PC-3 (cell line): ENCODE data around the gene COL4A3. TPM values are rescaled to one million over a fixed set of nuclear protein-coding genes. Genes with fewer than 3 reads are reported as not detected.

Source experiments
- ATAC-seq: fragments of 200-7000 bp; cut with Tn5 transposase; 2 replicates; pipeline ENCODE4 v1.9.1; 2020; ENCODE audit warnings: mild to moderate bottlenecking, moderate library complexity
- BruUV-seq: library from RNA; stranded (reverse); fragments of 400-500 nt; replicated peaks from 2 replicates; lab custom pipeline; 2021; lab: Mats Ljungman, UMichigan
- CTCF ChIA-PET: fragments of 300-600 bp; sonication (Branson Sonifier 250); formaldehyde crosslinking; loops from one replicate; lab custom pipeline; 2022; ENCODE audit warnings: antibody characterized with exemption; lab: Charles Lee
- POLR2A ChIA-PET: fragments of 300-600 bp; sonication (Branson Sonifier 250); formaldehyde crosslinking; loops from one replicate; lab custom pipeline; 2022; ENCODE audit warnings: antibody characterized with exemption; ENCODE audit not compliant: unreplicated experiment; lab: Charles Lee
- DNase-seq: peaks from one replicate; pipeline ENCODE4 v3.0.0-alpha.2; 2015
- H2AFZ ChIP-seq: fragments of 300-600 bp; sonication (generic); 2 replicates; pipeline ENCODE4 v1.6.0; 2016; ENCODE audit warnings: antibody characterized with exemption, low read length
- H3F3A ChIP-seq: fragments of 300-600 bp; sonication (generic); one replicate; pipeline ENCODE4 v1.6.0; 2017; ENCODE audit warnings: antibody characterized with exemption, low read length, control low read depth, mild to moderate bottlenecking; ENCODE audit not compliant: unreplicated experiment
- H3K27ac ChIP-seq: fragments of 300-600 bp; sonication (generic); 2 replicates; pipeline ENCODE4 v1.5.1; 2016; ENCODE audit warnings: mild to moderate bottlenecking, low read length
- H3K27me3 ChIP-seq: fragments of 300-600 bp; sonication (generic); 2 replicates; pipeline ENCODE4 v1.6.1; 2016; ENCODE audit warnings: low read length, mixed read lengths
- H3K36me3 ChIP-seq: fragments of 300-600 bp; sonication (generic); 2 replicates; pipeline ENCODE4 v1.6.1; 2016; ENCODE audit warnings: low read depth, mixed run types, low read length, mixed read lengths
- H3K4me1 ChIP-seq: fragments of 300-600 bp; sonication (generic); 2 replicates; pipeline ENCODE4 v1.5.1; 2016; ENCODE audit warnings: low read length; ENCODE audit not compliant: insufficient read depth
- H3K4me2 ChIP-seq: fragments of 300-600 bp; sonication (generic); 2 replicates; pipeline ENCODE4 v1.6.0; 2016; ENCODE audit warnings: low read length
- H3K4me3 ChIP-seq: fragments of 300-600 bp; sonication (generic); 2 replicates; pipeline ENCODE4 v1.5.1; 2016; ENCODE audit warnings: mild to moderate bottlenecking, low read length, mixed read lengths
- H3K79me2 ChIP-seq: fragments of 300-600 bp; sonication (generic); 2 replicates; pipeline ENCODE4 v1.6.1; 2017; ENCODE audit warnings: low read length, mixed read lengths
- H3K9ac ChIP-seq: fragments of 300-600 bp; sonication (generic); 2 replicates; pipeline ENCODE4 v1.6.0; 2016; ENCODE audit warnings: mild to moderate bottlenecking, low read length
- H3K9me2 ChIP-seq: fragments of 300-600 bp; sonication (generic); replicated peaks from 2 replicates; pipeline ENCODE4 v1.6.1; 2016; ENCODE audit warnings: mixed run types, low read length, mixed read lengths
- H3K9me3 ChIP-seq: fragments of 300-600 bp; sonication (generic); 2 replicates; pipeline ENCODE4 v1.6.1; 2016; ENCODE audit warnings: low read length, mixed read lengths
- H4K20me1 ChIP-seq: fragments of 300-600 bp; sonication (generic); 2 replicates; pipeline ENCODE4 v1.6.1; 2016; ENCODE audit warnings: low read length, mixed read lengths
- EZH2 ChIP-seq: fragments of 300-600 bp; sonication (generic); IDR thresholded peaks from one replicate; pipeline ENCODE4 v1.6.1; 2017; ENCODE audit warnings: antibody characterized with exemption, mild to moderate bottlenecking, low read length; ENCODE audit not compliant: unreplicated experiment
- EZH2phosphoT487 ChIP-seq: fragments of 300-600 bp; sonication (generic); IDR thresholded peaks from 2 replicates; pipeline ENCODE4 v1.6.1; 2018; ENCODE audit warnings: mild to moderate bottlenecking, antibody characterized with exemption, low read length, borderline replicate concordance
- intact Hi-C: fragments of 100-400 bp; cut with micrococcal nuclease; formaldehyde crosslinking; loops from 2 replicates; pipeline ENCODE4 v1.9.0; 2023
- total RNA-seq: library from RNA; depleted of rRNA; stranded (reverse); fragments of >200 nt; gene quantifications from 2 replicates; pipeline ENCODE4 v1.2.3, GENCODE V29; 2014
- TF ChIP-seq, protein P1 (sequence below): fragments of 300-600 bp; sonication (generic); conservative IDR thresholded peaks from 2 replicates; pipeline ENCODE4 v1.5.1; 2017; ENCODE audit warnings: antibody characterized with exemption, low read depth, mild to moderate bottlenecking, low read length

COL4A3 gene
- total RNA-seq, 1 experiment from 2014 or later = 0.73 TPM

GRCh38 chr2:227230151-227230550 is 65.7 kb downstream of the COL4A3 start:
- CTCF ChIA-PET = interaction anchor here (0.6 to 1.0 kb wide), 2 partner anchors 8 to 661 kb away, joined by 4 to 5 read pairs; no protein-coding TSS in a partner anchor
- no peaks in the 10 kb centered on the region for H3K36me3 ChIP-seq
- H3K4me1 ChIP-seq = 0 out of 2 replicates have a peak, but pooled peaks cover 12% of the 10 kb centered on the region
- no TSS peak for BruUV-seq
- H3K79me2 ChIP-seq = no peaks in the 10 kb centered on the region
- H2AFZ ChIP-seq = no peak overlapping the region
- no peak overlapping the region for H3K4me2 ChIP-seq
- H3K27ac ChIP-seq = no peak overlapping the region
- no peak overlapping the region for H3K9ac ChIP-seq
- H3K9me2 ChIP-seq = no peaks in the 10 kb centered on the region
- DNase-seq = no peak
- H3F3A ChIP-seq = no peaks in the 10 kb centered on the region
- intact Hi-C loops = no loop called here
- no peaks in the 10 kb centered on the region for H3K9me3 ChIP-seq
- ATAC-seq = no peak
- H3K4me3 ChIP-seq = no peak overlapping the region
- no peak for TF ChIP-seq EZH2
- no peak for TF ChIP-seq EZH2phosphoT487
- TF ChIP-seq, protein P1, sequence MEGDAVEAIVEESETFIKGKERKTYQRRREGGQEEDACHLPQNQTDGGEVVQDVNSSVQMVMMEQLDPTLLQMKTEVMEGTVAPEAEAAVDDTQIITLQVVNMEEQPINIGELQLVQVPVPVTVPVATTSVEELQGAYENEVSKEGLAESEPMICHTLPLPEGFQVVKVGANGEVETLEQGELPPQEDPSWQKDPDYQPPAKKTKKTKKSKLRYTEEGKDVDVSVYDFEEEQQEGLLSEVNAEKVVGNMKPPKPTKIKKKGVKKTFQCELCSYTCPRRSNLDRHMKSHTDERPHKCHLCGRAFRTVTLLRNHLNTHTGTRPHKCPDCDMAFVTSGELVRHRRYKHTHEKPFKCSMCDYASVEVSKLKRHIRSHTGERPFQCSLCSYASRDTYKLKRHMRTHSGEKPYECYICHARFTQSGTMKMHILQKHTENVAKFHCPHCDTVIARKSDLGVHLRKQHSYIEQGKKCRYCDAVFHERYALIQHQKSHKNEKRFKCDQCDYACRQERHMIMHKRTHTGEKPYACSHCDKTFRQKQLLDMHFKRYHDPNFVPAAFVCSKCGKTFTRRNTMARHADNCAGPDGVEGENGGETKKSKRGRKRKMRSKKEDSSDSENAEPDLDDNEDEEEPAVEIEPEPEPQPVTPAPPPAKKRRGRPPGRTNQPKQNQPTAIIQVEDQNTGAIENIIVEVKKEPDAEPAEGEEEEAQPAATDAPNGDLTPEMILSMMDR = no peak
- no peaks in the 10 kb centered on the region for H3K27me3 ChIP-seq
- H4K20me1 ChIP-seq = no peaks in the 10 kb centered on the region
- POLR2A ChIA-PET = no interaction called here

GRCh38 chr2:227234429-227234828 is 70.0 kb downstream of the COL4A3 start:
- ATAC-seq = no peak
- TF ChIP-seq, protein P1 = no peak
- TF ChIP-seq EZH2phosphoT487 (no peak), EZH2 (no peak)
- no peaks in the 10 kb centered on the region for H3K36me3 ChIP-seq
- intact Hi-C loops = no loop called here
- H3F3A ChIP-seq = no peaks in the 10 kb centered on the region
- no TSS peak for BruUV-seq
- POLR2A ChIA-PET = no interaction called here
- H3K9ac ChIP-seq = no peak overlapping the region
- CTCF ChIA-PET = no interaction called here
- H3K9me3 ChIP-seq = no peaks in the 10 kb centered on the region
- no peaks in the 10 kb centered on the region for H3K9me2 ChIP-seq
- H3K79me2 ChIP-seq = no peaks in the 10 kb centered on the region
- no peak overlapping the region for H2AFZ ChIP-seq
- no peak overlapping the region for H3K4me3 ChIP-seq
- H3K4me2 ChIP-seq = no peak overlapping the region
- H3K4me1 ChIP-seq = no peaks in the 10 kb centered on the region
- no peak overlapping the region for H3K27ac ChIP-seq
- no peaks in the 10 kb centered on the region for H3K27me3 ChIP-seq
- DNase-seq = no peak
- no peaks in the 10 kb centered on the region for H4K20me1 ChIP-seq

DNA sequence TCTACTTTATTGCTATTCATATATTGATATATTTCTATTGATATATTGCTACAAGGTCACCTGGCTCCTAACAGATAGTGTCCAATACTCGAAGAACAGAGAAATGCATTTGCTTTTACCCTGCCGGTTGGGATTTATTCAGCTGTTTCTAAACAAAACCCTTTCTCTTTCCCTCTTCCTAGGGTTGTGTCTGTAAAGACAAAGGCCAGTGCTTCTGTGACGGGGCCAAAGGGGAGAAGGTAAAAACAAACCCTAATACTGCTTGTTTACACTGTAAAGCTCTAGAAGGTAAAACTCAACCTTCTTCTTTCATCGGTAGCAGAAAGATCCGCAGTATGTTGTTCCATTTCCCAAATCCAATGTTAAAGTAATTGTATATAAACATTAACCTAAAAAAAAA is 73.4 kb downstream of the COL4A3 start:
- Histone ChIP-seq H3K9ac (no peak overlapping the region), H2AFZ (no peak overlapping the region), H3K9me2 (no peaks in the 10 kb centered on the region), H3K79me2 (no peaks in the 10 kb centered on the region), H3K4me1 (no peaks in the 10 kb centered on the region), H3K4me3 (no peak overlapping the region), H3K27ac (no peak overlapping the region), H3F3A (no peaks in the 10 kb centered on the region), H3K4me2 (no peak overlapping the region), H3K9me3 (no peaks in the 10 kb centered on the region), H4K20me1 (no peaks in the 10 kb centered on the region), H3K36me3 (no peaks in the 10 kb centered on the region), H3K27me3 (peaks cover 7% of the 10 kb centered on the region; the same call in 1 of the 2 replicates)
- POLR2A ChIA-PET = no interaction called here
- intact Hi-C loops = loop anchor here (1.0 kb wide), 2 partner anchors 88 to 107 kb away; partner anchors contain the start of gene MFF
- TF ChIP-seq EZH2phosphoT487 = no peak
- TF ChIP-seq, protein P1 = no peak
- TF ChIP-seq EZH2 = no peak
- no peak for DNase-seq
- BruUV-seq = no TSS peak
- CTCF ChIA-PET = interaction anchor here (1.1 kb wide), 1 partner anchor 105 kb away, joined by 12 read pairs; no protein-coding TSS in a partner anchor
- no peak for ATAC-seq
